Liver (tissue), 9 donors: ENCODE data around the gene PTCD3. TPM values are rescaled to one million over a fixed set of nuclear protein-coding genes. Genes with fewer than 3 reads are reported as not detected.

Experiments used
- DNase-seq: peaks from one replicate; pipeline ENCODE4 v3.0.0-alpha.2; 2017; ENCODE audit warnings: low spot score
- H3K27ac ChIP-seq, 2 donors: one replicate each; pipeline ENCODE4 v1.7.0; 2013; ENCODE audit warnings: inconsistent platforms in 2 of 2, low read length in 2 of 2, control low read depth in 1 of 2, low read depth in 1 of 2, mild to moderate bottlenecking in 1 of 2
- H3K27me3 ChIP-seq, 4 donors: one replicate each; pipeline versions ENCODE4 v1.6.1 to v1.7.0; 2013; ENCODE audit warnings: low read length in 3 of 4, inconsistent platforms in 1 of 4, mild to moderate bottlenecking in 1 of 4, moderate library complexity in 1 of 4; ENCODE audit not compliant: control insufficient read depth in 4 of 4, insufficient read depth in 4 of 4
- H3K36me3 ChIP-seq, 4 donors: one replicate each; pipeline versions ENCODE4 v1.6.1 to v1.7.0; 2013; ENCODE audit warnings: low read length in 3 of 4, mild to moderate bottlenecking in 3 of 4, low read depth in 1 of 4, moderate library complexity in 1 of 4; ENCODE audit not compliant: control insufficient read depth in 4 of 4, insufficient read depth in 3 of 4
- H3K4me1 ChIP-seq, 4 donors: one replicate each; pipeline versions ENCODE4 v1.6.1 to v1.7.0; 2013; ENCODE audit warnings: low read length in 3 of 4, mild to moderate bottlenecking in 3 of 4, moderate library complexity in 1 of 4; ENCODE audit not compliant: control insufficient read depth in 4 of 4, insufficient read depth in 4 of 4
- H3K4me3 ChIP-seq, 3 donors: one replicate each; pipeline versions ENCODE4 v1.6.1 to v1.7.0; 2013; ENCODE audit warnings: low read length in 3 of 3, control low read depth in 1 of 3, low read depth in 1 of 3, mild to moderate bottlenecking in 1 of 3
- H3K9ac ChIP-seq, 2 donors: one replicate each; pipeline ENCODE4 v1.7.0; 2013; ENCODE audit warnings: low read length in 2 of 2, mild to moderate bottlenecking in 2 of 2, moderate library complexity in 2 of 2, control low read depth in 1 of 2, low read depth in 1 of 2
- H3K9me3 ChIP-seq, 4 donors: one replicate each; pipeline versions ENCODE4 v1.6.1 to v1.7.0; 2013; ENCODE audit warnings: low read length in 3 of 4; ENCODE audit not compliant: control insufficient read depth in 4 of 4
- ATF3 ChIP-seq: IDR thresholded peaks from 2 replicates; pipeline ENCODE4 v1.6.1; 2016; ENCODE audit warnings: antibody characterized with exemption
- FOXA1 ChIP-seq: IDR thresholded peaks from 2 replicates; pipeline ENCODE4 v1.6.1; 2016; ENCODE audit warnings: antibody characterized with exemption
- FOXA2 ChIP-seq: IDR thresholded peaks from 2 replicates; pipeline ENCODE4 v1.6.1; 2016; ENCODE audit warnings: antibody characterized with exemption
- GABPA ChIP-seq, 2 donors: IDR thresholded peaks in 1 of 2; conservative IDR thresholded peaks in 1 of 2; 2 replicates each; pipeline ENCODE4 v1.6.1; 2016; ENCODE audit warnings: antibody characterized with exemption in 2 of 2, mild to moderate bottlenecking in 1 of 2, moderate library complexity in 1 of 2
- HNF4G ChIP-seq: IDR thresholded peaks from 2 replicates; pipeline ENCODE4 v1.6.1; 2016; ENCODE audit warnings: antibody characterized with exemption
- JUND ChIP-seq, 2 donors: IDR thresholded peaks; 2 replicates each; pipeline ENCODE4 v1.6.1; 2016; ENCODE audit warnings: antibody characterized with exemption in 2 of 2
- MAX ChIP-seq: IDR thresholded peaks from 2 replicates; pipeline ENCODE4 v1.6.1; 2016; ENCODE audit warnings: antibody characterized with exemption
- RAD21 ChIP-seq, 2 donors: IDR thresholded peaks; 2 replicates each; pipeline ENCODE4 v1.6.1; 2016; ENCODE audit warnings: antibody characterized with exemption in 2 of 2, mild to moderate bottlenecking in 2 of 2
- REST ChIP-seq: IDR thresholded peaks from 2 replicates; pipeline ENCODE4 v1.6.1; 2016; ENCODE audit warnings: antibody characterized with exemption, mild to moderate bottlenecking
- RXRA ChIP-seq, 2 donors: IDR thresholded peaks; 2 replicates each; pipeline ENCODE4 v1.6.1; 2017 to 2018; ENCODE audit warnings: antibody characterized with exemption in 2 of 2, mild to moderate bottlenecking in 1 of 2
- SP1 ChIP-seq: IDR thresholded peaks from 2 replicates; pipeline ENCODE4 v1.6.1; 2018; ENCODE audit warnings: antibody characterized with exemption, mild to moderate bottlenecking
- TAF1 ChIP-seq: conservative IDR thresholded peaks from 2 replicates; pipeline ENCODE4 v1.6.1; 2016; ENCODE audit warnings: antibody characterized with exemption, mild to moderate bottlenecking
- YY1 ChIP-seq: IDR thresholded peaks from 2 replicates; pipeline ENCODE4 v1.6.1; 2016; ENCODE audit warnings: antibody characterized with exemption, mild to moderate bottlenecking
- ZBTB33 ChIP-seq: IDR thresholded peaks from 2 replicates; pipeline ENCODE4 v1.6.1; 2016; ENCODE audit warnings: antibody characterized with exemption
- WGBS: extraction: QIAGEN DNeasy Blood & Tissue Kit; methylation state at CpG from one replicate; pipeline ENCODE4 v1.1.7; 2013; 5-methylcytosine and 5-hydroxymethylcytosine counted together
- polyA plus RNA-seq, 2 donors: library from polyadenylated mRNA; stranded (reverse) in 1 of 2; unstranded in 1 of 2; fragments of 200-250 nt in 1 of 2; fragments of >200 nt in 1 of 2; fragmentation: Nextera tagmentation in 1 of 2; extraction: Ambion mirVana in 1 of 2; gene quantifications; one replicate each; pipeline versions ENCODE4 v1.2.1 to v1.2.3, GENCODE V29; 2013 to 2015
- total RNA-seq, 2 donors: library from RNA; depleted of rRNA; stranded (reverse); fragments of >200 nt; gene quantifications; one replicate each; pipeline ENCODE4 v1.2.3, GENCODE V29; 2014
- donor health status: healthy.
- donor health status: healthy.
- donor health status: healthy.
- donor health status: healthy.
- donor health status: healthy.

Gene PTCD3
- total and polyA plus RNA-seq, 4 donors = 25.5 to 74.6 (median 45.2) TPM

- 98% methylated on average over 7 of the region's 7 CpGs for WGBS
- Histone ChIP-seq H3K27me3 (no peaks in the 10 kb centered on the region), H3K4me3 (no peak overlapping the region), H3K9ac (no peak overlapping the region), H3K9me3 (no peaks in the 10 kb centered on the region), H3K27ac (no peak overlapping the region), H3K4me1 (no peaks in the 10 kb centered on the region), H3K36me3 (peaks cover 14 to 85% (median 72%) of the 10 kb centered on the region in 4 donors)
- TF ChIP-seq REST = no peak
- no peak for TF ChIP-seq RAD21 (IDR thresholded peaks at IDR 0.05)
- no peak for TF ChIP-seq HNF4G
- TF ChIP-seq ZBTB33 = no peak
- TF ChIP-seq MAX = no peak
- no peak for TF ChIP-seq SP1
- TF ChIP-seq TAF1 = no peak
- no peak for TF ChIP-seq YY1
- TF ChIP-seq ATF3 = no peak
- no peak for TF ChIP-seq FOXA1
- TF ChIP-seq GABPA (IDR thresholded peaks at IDR 0.05 in 1 of 2, conservative IDR thresholded peaks at IDR 0.05 in 1 of 2) = no peak
- TF ChIP-seq FOXA2 = no peak
- TF ChIP-seq RXRA (IDR thresholded peaks at IDR 0.05) = no peak
- no peak for DNase-seq
Measured at GRCh38 chr2:86138736-86139625, 32.9 kb downstream of the PTCD3 start.

GRCh38 chr2:86139981-86140380 is 33.9 kb downstream of the PTCD3 start:
- no peak for DNase-seq
- no peaks in the 10 kb centered on the region for H3K9me3 ChIP-seq
- H3K9ac ChIP-seq = no peak overlapping the region
- TF ChIP-seq JUND (IDR thresholded peaks at IDR 0.05) (no peak), MAX (no peak), HNF4G (no peak), TAF1 (no peak), GABPA (IDR thresholded peaks at IDR 0.05 in 1 of 2, conservative IDR thresholded peaks at IDR 0.05 in 1 of 2) (no peak), REST (no peak)
- no peak overlapping the region for H3K27ac ChIP-seq
- H3K4me1 ChIP-seq = no peaks in the 10 kb centered on the region
- H3K36me3 ChIP-seq = peaks cover 14 to 85% (median 73%) of the 10 kb centered on the region in 4 donors
- 95% methylated on average over 4 of the region's 4 CpGs for WGBS
- no peak overlapping the region for H3K4me3 ChIP-seq
- no peaks in the 10 kb centered on the region for H3K27me3 ChIP-seq
